HG03095 (cell line): Measurements from ENCODE around the gene LSG1.
"Not testable (repeated sequence)": the region's sequence is repeated elsewhere in the genome, so short reads cannot be mapped to it uniquely, and the experiment has no call there.

Experiments
- ATAC-seq: cut with Tn5 transposase; IDR thresholded peaks from one replicate; pipeline ENCODE4 v1.9.1; 2021; ENCODE audit warnings: moderate library complexity; ENCODE audit not compliant: unreplicated experiment

LSG1 gene

GRCh38 chr3:194619741-194620140 is 52.2 kb downstream of the LSG1 start:
- ATAC-seq = no peak

- ATAC-seq = no peak
These were observed 53.0 kb downstream of the LSG1 start for GRCh38 chr3:194618858-194619608.

- no peak for ATAC-seq
These were observed 54.2 kb downstream of the LSG1 start for GRCh38 chr3:194617827-194618226.

- ATAC-seq = no peak
These were observed 54.8 kb downstream of the LSG1 start for GRCh38 chr3:194617143-194617671.

GRCh38 chr3:194615226-194615625 is 56.8 kb downstream of the LSG1 start:
- ATAC-seq = no peak

- ATAC-seq = no peak
These were observed 59.8 kb downstream of the LSG1 start for GRCh38 chr3:194612221-194612620.

GRCh38 chr3:194610689-194611088 is 61.3 kb downstream of the LSG1 start:
- ATAC-seq = no peak

GRCh38 chr3:194609601-194610000 is 62.4 kb downstream of the LSG1 start:
- ATAC-seq = no peak

- ATAC-seq = no peak
These were observed 63.0 kb downstream of the LSG1 start for GRCh38 chr3:194608981-194609380.

- no peak for ATAC-seq
These were observed 64.2 kb downstream of the LSG1 start for GRCh38 chr3:194607592-194608389.

- ATAC-seq = no peak
These were observed 65.0 kb downstream of the LSG1 start for GRCh38 chr3:194606941-194607340.

- ATAC-seq = no peak
These were observed 65.8 kb downstream of the LSG1 start for GRCh38 chr3:194606163-194606562.

- ATAC-seq = not testable (repeated sequence)
These were observed 66.7 kb downstream of the LSG1 start for GRCh38 chr3:194605314-194605713.

- no peak for ATAC-seq
These were observed 67.2 kb downstream of the LSG1 start for GRCh38 chr3:194604837-194605236.

- no peak for ATAC-seq
These were observed 67.9 kb downstream of the LSG1 start for GRCh38 chr3:194604126-194604525.

GRCh38 chr3:194602669-194603171 is 69.3 kb downstream of the LSG1 start:
- ATAC-seq = no peak

GRCh38 chr3:194598771-194599557 is 73.0 kb downstream of the LSG1 start:
- no peak for ATAC-seq

- ATAC-seq = no peak
These were observed 75.1 kb downstream of the LSG1 start for GRCh38 chr3:194596906-194597305.

- no peak for ATAC-seq
These were observed 78.9 kb downstream of the LSG1 start for GRCh38 chr3:194592798-194593752.
